ENCODE data around the gene CYP4F3.

DNA sequence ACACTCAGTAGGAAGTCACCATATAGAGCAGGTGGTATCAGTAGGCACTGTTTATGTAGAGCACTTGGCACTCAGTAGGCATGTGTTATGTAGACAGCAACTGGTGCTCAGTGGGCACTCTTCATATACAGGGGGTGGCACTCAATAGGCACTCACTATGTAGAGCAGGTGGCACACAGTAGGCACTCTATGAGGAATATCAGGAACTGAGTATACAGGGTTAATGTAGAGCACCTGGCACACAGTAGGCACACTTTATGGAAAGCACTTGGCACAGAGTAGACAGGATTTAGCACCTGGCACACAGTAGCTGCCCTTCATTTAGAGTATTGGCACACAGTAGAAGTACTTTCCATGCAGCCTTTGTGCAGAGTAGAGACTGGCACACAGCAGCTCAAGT, 1.1 kb upstream of the CYP4F3 start:
- TF ChIP-seq, protein P1, sequence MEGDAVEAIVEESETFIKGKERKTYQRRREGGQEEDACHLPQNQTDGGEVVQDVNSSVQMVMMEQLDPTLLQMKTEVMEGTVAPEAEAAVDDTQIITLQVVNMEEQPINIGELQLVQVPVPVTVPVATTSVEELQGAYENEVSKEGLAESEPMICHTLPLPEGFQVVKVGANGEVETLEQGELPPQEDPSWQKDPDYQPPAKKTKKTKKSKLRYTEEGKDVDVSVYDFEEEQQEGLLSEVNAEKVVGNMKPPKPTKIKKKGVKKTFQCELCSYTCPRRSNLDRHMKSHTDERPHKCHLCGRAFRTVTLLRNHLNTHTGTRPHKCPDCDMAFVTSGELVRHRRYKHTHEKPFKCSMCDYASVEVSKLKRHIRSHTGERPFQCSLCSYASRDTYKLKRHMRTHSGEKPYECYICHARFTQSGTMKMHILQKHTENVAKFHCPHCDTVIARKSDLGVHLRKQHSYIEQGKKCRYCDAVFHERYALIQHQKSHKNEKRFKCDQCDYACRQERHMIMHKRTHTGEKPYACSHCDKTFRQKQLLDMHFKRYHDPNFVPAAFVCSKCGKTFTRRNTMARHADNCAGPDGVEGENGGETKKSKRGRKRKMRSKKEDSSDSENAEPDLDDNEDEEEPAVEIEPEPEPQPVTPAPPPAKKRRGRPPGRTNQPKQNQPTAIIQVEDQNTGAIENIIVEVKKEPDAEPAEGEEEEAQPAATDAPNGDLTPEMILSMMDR (IDR thresholded peaks at IDR 0.05): no peak
- TF ChIP-seq, protein P2, sequence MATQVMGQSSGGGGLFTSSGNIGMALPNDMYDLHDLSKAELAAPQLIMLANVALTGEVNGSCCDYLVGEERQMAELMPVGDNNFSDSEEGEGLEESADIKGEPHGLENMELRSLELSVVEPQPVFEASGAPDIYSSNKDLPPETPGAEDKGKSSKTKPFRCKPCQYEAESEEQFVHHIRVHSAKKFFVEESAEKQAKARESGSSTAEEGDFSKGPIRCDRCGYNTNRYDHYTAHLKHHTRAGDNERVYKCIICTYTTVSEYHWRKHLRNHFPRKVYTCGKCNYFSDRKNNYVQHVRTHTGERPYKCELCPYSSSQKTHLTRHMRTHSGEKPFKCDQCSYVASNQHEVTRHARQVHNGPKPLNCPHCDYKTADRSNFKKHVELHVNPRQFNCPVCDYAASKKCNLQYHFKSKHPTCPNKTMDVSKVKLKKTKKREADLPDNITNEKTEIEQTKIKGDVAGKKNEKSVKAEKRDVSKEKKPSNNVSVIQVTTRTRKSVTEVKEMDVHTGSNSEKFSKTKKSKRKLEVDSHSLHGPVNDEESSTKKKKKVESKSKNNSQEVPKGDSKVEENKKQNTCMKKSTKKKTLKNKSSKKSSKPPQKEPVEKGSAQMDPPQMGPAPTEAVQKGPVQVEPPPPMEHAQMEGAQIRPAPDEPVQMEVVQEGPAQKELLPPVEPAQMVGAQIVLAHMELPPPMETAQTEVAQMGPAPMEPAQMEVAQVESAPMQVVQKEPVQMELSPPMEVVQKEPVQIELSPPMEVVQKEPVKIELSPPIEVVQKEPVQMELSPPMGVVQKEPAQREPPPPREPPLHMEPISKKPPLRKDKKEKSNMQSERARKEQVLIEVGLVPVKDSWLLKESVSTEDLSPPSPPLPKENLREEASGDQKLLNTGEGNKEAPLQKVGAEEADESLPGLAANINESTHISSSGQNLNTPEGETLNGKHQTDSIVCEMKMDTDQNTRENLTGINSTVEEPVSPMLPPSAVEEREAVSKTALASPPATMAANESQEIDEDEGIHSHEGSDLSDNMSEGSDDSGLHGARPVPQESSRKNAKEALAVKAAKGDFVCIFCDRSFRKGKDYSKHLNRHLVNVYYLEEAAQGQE (IDR thresholded peaks at IDR 0.05; ENCODE audit: insufficient read depth in 1 of 2, low read depth in 2 of 2, low read length in 1 of 2): no peak
- TF ChIP-seq TCF7L2 (IDR thresholded peaks at IDR 0.05; ENCODE audit: low read depth, low read length): no peak

Measured in Panc1 (cell line).